ENCODE measurements around the gene CNTNAP5. TPM values are rescaled to one million over a fixed set of nuclear protein-coding genes. Genes with fewer than 3 reads are reported as not detected.

The CNTNAP5 gene
- total and polyA plus RNA-seq, 4 donors = not detected

GRCh38 chr2:124610866-124611265 is 585.8 kb downstream of the CNTNAP5 start:
- no peak overlapping the region for H3K9ac ChIP-seq (ENCODE audit: low read depth in 1 of 2, low read length in 2 of 2)
- no peak overlapping the region for H3K27ac ChIP-seq (ENCODE audit: low read depth in 1 of 2, low read length in 2 of 2)
- peaks cover 0 to 3% (median 0%) of the 10 kb centered on the region in 4 donors for H3K27me3 ChIP-seq (ENCODE audit: control insufficient read depth in 4 of 4, insufficient read depth in 4 of 4, low read length in 3 of 4)
- H3K4me3 ChIP-seq (ENCODE audit: low read depth in 1 of 3, low read length in 3 of 3) = no peak overlapping the region
- TF ChIP-seq GABPA (IDR thresholded peaks at IDR 0.05 in 1 of 2, conservative IDR thresholded peaks at IDR 0.05 in 1 of 2) = no peak
- no peak for TF ChIP-seq TAF1 (conservative IDR thresholded peaks at IDR 0.05)
- no peak for TF ChIP-seq RAD21 (IDR thresholded peaks at IDR 0.05)
- no peak for TF ChIP-seq HNF4G (IDR thresholded peaks at IDR 0.05)
- TF ChIP-seq NR2F2 (IDR thresholded peaks at IDR 0.05) = no peak
- no peak for TF ChIP-seq FOXA1 (IDR thresholded peaks at IDR 0.05)
- no peak for TF ChIP-seq MAX (IDR thresholded peaks at IDR 0.05)
- no peak for TF ChIP-seq HNF4A (conservative IDR thresholded peaks at IDR 0.05)
- TF ChIP-seq REST (IDR thresholded peaks at IDR 0.05) = no peak
- no peak for TF ChIP-seq JUND (IDR thresholded peaks at IDR 0.05)
- TF ChIP-seq EGR1 (IDR thresholded peaks at IDR 0.05; ENCODE audit: low read depth in 2 of 2) = no peak
- TF ChIP-seq FOXA2 (IDR thresholded peaks at IDR 0.05) = no peak
- no peak for TF ChIP-seq CTCF (IDR thresholded peaks at IDR 0.05; ENCODE audit: low read depth, low read length, missing input control)
- TF ChIP-seq RXRA (IDR thresholded peaks at IDR 0.05) = no peak
- TF ChIP-seq ATF3 (IDR thresholded peaks at IDR 0.05) = no peak
- TF ChIP-seq YY1 (IDR thresholded peaks at IDR 0.05) = no peak
- no peak for DNase-seq (ENCODE audit: low spot score)
- no peaks in the 10 kb centered on the region for H3K4me1 ChIP-seq (ENCODE audit: control insufficient read depth in 4 of 4, insufficient read depth in 4 of 4, low read length in 3 of 4)
- H3K36me3 ChIP-seq (ENCODE audit: control insufficient read depth in 4 of 4, insufficient read depth in 3 of 4, low read depth in 1 of 4, low read length in 3 of 4) = no peaks in the 10 kb centered on the region
- WGBS = 90% methylated on average over 10 of the region's 10 CpGs
- no peaks in the 10 kb centered on the region for H3K9me3 ChIP-seq (ENCODE audit: control insufficient read depth in 4 of 4, low read length in 3 of 4)

- Histone ChIP-seq H3K9ac (ENCODE audit: low read depth in 1 of 2, low read length in 2 of 2) (no peak overlapping the region), H3K9me3 (ENCODE audit: control insufficient read depth in 4 of 4, low read length in 3 of 4) (no peaks in the 10 kb centered on the region), H3K36me3 (ENCODE audit: control insufficient read depth in 4 of 4, insufficient read depth in 3 of 4, low read depth in 1 of 4, low read length in 3 of 4) (no peaks in the 10 kb centered on the region), H3K4me1 (ENCODE audit: control insufficient read depth in 4 of 4, insufficient read depth in 4 of 4, low read length in 3 of 4) (no peaks in the 10 kb centered on the region), H3K27ac (ENCODE audit: low read depth in 1 of 2, low read length in 2 of 2) (no peak overlapping the region), H3K4me3 (ENCODE audit: low read depth in 1 of 3, low read length in 3 of 3) (no peak overlapping the region), H3K27me3 (ENCODE audit: control insufficient read depth in 4 of 4, insufficient read depth in 4 of 4, low read length in 3 of 4) (peaks cover 0 to 4% (median 0%) of the 10 kb centered on the region in 4 donors)
- TF ChIP-seq JUND (IDR thresholded peaks at IDR 0.05) (no peak), YY1 (IDR thresholded peaks at IDR 0.05) (no peak), HNF4A (conservative IDR thresholded peaks at IDR 0.05) (no peak), GABPA (IDR thresholded peaks at IDR 0.05 in 1 of 2, conservative IDR thresholded peaks at IDR 0.05 in 1 of 2) (no peak), RXRA (IDR thresholded peaks at IDR 0.05) (no peak), FOXA1 (IDR thresholded peaks at IDR 0.05) (no peak), ATF3 (IDR thresholded peaks at IDR 0.05) (no peak), RAD21 (IDR thresholded peaks at IDR 0.05) (no peak), SP1 (IDR thresholded peaks at IDR 0.05) (no peak), CTCF (IDR thresholded peaks at IDR 0.05; ENCODE audit: low read depth, low read length, missing input control) (no peak), REST (IDR thresholded peaks at IDR 0.05) (no peak), HNF4G (IDR thresholded peaks at IDR 0.05) (no peak), EGR1 (IDR thresholded peaks at IDR 0.05; ENCODE audit: low read depth in 2 of 2) (no peak), FOXA2 (IDR thresholded peaks at IDR 0.05) (no peak), MAX (IDR thresholded peaks at IDR 0.05) (no peak)
- DNase-seq (ENCODE audit: low spot score) = no peak
Observed at GRCh38 chr2:124623560-124623959, 598.5 kb downstream of the CNTNAP5 start.
